ENCODE measurements around the gene NUCB2.

NUCB2 gene

GRCh38 chr11:17333799-17334586 lies 57.5 kb downstream of the NUCB2 start:
- no peak for DNase-seq (ENCODE audit: low spot score)

GRCh38 chr11:17343257-17343656 lies 66.7 kb downstream of the NUCB2 start:
- no peak for DNase-seq (ENCODE audit: low spot score)

GRCh38 chr11:17343907-17344306 lies 67.4 kb downstream of the NUCB2 start:
- no peak for DNase-seq (ENCODE audit: low spot score)

GRCh38 chr11:17347676-17348075 lies 71.1 kb downstream of the NUCB2 start:
- DNase-seq (ENCODE audit: low spot score): no peak

DNA sequence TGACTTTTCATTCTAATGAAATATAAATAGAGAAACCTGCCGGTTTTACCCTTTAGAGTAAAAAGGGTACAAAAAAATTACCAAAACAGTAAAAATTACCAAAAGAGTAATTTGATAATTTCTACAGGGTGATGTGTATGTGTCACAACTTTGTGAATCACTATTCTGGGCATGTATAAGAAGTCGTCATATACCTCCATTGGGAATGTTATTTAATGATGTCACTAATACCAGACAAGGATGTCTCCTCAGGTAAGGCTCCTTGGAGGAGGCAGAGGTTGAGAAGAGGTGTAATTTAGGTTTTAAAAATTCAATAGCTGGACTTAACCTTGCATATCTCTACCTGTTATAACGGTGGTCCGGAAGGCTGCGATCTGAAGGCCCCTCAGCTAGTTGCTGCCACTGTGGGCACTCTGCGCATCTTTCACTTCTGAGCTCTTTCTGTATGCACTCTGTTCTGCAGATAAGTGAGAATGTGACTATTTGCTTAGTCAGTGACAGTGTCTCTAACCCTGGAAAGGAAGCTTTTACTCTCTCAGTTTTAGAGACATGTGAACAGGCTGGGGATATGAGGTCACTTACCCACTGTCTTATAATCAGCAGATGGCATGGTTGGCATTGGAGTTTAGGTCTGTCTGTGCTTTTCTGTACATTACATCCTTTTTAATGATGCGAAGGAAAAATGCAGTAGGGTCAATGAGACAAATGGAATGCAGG lies 74.1 kb downstream of the NUCB2 start:
- DNase-seq (ENCODE audit: low spot score): no peak

- no peak for DNase-seq (ENCODE audit: low spot score)
Observed at GRCh38 chr11:17351172-17351509, 74.6 kb downstream of the NUCB2 start.

DNA sequence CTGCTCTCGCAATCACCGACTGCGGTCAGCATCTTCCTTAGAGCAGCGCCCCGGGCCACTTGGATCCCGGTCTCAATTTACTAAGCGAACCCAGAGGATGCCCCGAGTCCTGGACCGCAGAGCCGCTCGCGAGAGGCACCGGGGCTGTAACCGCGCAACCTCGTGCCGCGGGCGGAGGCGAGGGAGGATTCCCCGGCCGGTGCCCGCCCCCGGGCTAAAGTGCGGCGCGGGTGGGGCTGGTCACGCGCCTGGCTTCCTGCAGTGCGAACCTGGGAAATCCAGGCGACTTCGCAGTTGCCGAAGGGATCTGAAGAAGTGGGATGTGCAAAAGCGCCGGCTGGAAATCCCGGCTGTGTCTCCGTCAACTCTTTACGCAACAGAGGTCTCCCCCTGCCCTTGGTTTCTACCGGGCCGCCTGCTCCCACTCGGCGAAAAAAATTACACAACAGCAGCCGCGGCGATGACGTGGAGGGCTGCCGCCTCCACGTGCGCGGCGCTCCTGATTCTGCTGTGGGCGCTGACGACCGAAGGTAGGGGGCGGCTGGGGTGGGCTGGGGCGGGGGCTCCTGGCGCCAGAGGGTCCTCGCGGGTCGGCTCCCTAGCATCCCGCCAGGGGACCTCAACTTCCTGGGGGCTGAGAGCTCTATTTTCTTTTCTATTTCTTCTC lies 75.1 kb downstream of the NUCB2 start, which contains the start of gene NCR3LG1:
NCR3LG1 (plus strand) TSS at position 291 of the 667 bp plus-strand sequence; CDS start at position 461, 170 bp downstream.
- DNase-seq (ENCODE audit: low spot score): no peak

- peak; percentile 19 for DNase-seq (ENCODE audit: low spot score)
Observed at GRCh38 chr11:17352950-17353820, 76.6 kb downstream of the NUCB2 start.

GRCh38 chr11:17353821-17354600 lies 77.5 kb downstream of the NUCB2 start:
- no peak for DNase-seq (ENCODE audit: low spot score)

DNA sequence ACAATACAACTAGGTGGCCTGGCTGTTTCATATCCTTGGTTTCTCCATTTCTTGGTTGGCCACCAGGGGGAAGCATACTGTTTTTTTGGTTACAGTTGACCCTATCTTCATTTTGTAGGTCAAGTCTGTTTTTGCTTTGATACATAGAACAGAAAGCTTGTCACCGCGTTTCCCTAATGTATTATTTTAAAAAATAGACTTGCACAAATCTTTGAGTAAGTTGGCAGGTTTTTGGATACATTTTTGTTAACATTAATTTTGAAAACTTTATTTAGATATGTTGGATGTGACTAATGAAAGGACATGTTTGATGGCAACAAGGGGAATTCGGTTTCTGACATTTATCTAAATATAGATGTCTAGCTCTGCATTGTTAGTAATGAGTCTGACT lies 78.1 kb downstream of the NUCB2 start:
- peak; percentile 71 for DNase-seq (ENCODE audit: low spot score)

GRCh38 chr11:17366495-17366894 lies 90.0 kb downstream of the NUCB2 start:
- no peak for DNase-seq (ENCODE audit: low spot score)

- no peak for DNase-seq (ENCODE audit: low spot score)
Observed at GRCh38 chr11:17368551-17368950, 92.0 kb downstream of the NUCB2 start.

GRCh38 chr11:17369094-17369493 lies 92.6 kb downstream of the NUCB2 start:
- no peak for DNase-seq (ENCODE audit: low spot score)

- DNase-seq (ENCODE audit: low spot score): no peak
Observed at GRCh38 chr11:17369684-17370243, 93.2 kb downstream of the NUCB2 start.

GRCh38 chr11:17371614-17372013 lies 95.1 kb downstream of the NUCB2 start:
- no peak for DNase-seq (ENCODE audit: low spot score)

DNA sequence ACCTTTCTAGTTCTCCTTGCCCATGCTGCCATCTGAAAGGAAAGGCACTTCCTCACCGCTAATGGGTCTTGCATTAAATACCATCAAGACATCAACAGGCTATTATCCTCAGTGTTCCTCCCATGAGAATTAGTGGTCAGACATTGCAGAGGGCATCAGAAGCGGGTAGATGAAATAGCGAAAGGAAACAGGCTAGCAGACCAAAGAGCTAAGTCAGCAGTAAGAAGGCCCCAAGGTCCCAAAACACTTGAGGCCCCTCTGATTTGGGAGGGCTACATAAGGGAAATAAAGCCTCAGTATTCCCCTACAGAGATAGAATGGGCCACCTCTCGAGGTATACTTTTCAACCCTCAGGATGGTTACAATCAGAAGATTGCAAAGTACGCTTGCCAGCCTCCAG lies 99.0 kb downstream of the NUCB2 start:
- no peak for DNase-seq (ENCODE audit: low spot score)

DNA sequence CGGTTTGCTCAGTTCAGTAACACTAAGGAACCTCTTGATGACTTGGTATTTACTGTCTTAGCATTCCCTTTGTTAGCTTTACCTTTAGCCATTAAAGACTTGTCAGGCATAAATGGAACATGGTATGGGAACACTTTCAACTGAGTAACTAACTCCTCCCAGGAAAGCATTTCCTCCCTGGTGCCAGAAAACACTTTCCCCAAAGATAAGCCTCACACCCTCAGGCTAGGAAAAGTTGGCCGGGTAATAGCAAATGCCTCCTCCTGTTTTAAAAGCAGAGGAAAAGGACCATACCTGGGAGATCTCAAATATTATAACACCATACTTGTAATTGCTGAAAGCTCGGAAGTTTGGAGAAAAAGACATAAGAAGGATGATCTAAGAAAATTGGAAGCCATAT lies 100.0 kb downstream of the NUCB2 start:
- no peak for DNase-seq (ENCODE audit: low spot score)

DNA sequence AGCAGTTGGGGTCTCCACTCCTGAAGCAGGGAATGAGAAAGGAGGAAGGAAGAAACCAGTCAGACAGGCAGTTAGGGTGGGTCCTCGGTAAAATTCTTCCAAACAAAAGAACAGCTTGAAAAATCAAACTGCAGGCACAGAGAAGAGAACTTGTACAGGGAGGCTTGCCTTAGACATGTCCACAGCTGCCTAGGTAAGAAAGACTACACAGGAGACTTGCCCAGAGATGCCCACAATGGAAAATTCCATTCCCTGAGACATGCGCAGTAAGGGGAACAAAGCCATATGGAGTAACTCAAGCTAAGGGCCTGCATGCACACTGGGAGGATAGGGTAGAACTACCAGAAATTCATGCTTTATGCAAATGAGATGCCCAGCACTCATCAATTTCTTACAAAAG lies 102.1 kb downstream of the NUCB2 start:
- DNase-seq (ENCODE audit: low spot score): no peak

DNA sequence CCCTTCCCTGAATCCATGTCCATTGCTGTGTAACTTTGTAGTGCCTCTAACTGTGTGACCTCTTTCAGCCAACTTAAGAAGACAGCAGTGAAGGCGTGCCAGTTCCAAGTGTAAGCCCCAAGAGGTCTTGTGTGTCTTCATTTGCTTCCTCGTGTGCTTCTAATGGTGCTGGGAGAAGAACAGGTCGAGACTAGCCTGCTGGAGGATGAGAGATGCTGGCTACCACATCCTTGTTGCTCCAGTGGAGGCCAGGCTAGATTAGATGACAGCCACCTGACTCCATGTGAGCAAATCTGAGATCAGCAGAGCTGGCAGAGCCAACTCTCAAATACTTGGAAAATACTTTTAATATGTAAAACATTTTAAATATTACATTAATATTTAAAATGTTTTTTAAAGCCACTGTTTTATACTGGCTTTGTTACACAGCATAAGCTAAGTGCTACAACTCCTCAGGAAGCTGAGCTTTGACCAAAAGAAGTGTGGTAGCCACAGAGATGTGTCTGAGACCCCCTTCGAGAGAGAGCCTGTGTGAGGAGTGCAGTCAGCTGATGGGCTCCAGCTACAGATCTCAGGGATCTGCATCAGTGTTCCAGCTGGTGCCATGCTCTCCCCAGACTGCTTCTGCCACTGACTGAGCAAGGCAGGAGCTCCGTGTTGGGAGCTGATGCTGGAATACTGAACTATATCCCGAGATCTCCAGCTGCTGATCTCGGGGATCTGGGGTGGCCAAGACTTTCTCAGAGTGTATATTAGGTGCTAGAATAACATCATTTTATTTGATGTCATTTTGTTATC lies 103.0 kb downstream of the NUCB2 start:
- no peak for DNase-seq (ENCODE audit: low spot score)

- no peak for DNase-seq (ENCODE audit: low spot score)
Observed at GRCh38 chr11:17381156-17381555, 104.6 kb downstream of the NUCB2 start.

Measured in activated CD4-positive, alpha-beta T cell treated with anti-CD3 and anti-CD28 coated beads, Interleukin-2, Interleukin-4, amounts not matched to agents 100 ng/mL and 50 ng/mL, durations not matched to agents 16 hours and 8 hours (primary cell).